RPMI7951 (cell line): ENCODE data around the gene GDPD5. TPM values are rescaled to one million over a fixed set of nuclear protein-coding genes. Genes with fewer than 3 reads are reported as not detected.
A peak's percentile ranks its signal among the peaks of the same experiment; 100 is the strongest.

Source experiments
- DNase-seq: peaks from one replicate; pipeline ENCODE4 v3.0.0-alpha.2; 2012; ENCODE audit warnings: low read depth
- total RNA-seq: library from RNA; depleted of rRNA; stranded (reverse); fragments of >200 nt; shearing (Covaris generic); gene quantifications from 2 replicates; pipeline ENCODE4 v1.2.3, GENCODE V29; 2014

GDPD5 gene
- total RNA-seq, 1 experiment from 2014 or later: 0.84 TPM

DNA sequence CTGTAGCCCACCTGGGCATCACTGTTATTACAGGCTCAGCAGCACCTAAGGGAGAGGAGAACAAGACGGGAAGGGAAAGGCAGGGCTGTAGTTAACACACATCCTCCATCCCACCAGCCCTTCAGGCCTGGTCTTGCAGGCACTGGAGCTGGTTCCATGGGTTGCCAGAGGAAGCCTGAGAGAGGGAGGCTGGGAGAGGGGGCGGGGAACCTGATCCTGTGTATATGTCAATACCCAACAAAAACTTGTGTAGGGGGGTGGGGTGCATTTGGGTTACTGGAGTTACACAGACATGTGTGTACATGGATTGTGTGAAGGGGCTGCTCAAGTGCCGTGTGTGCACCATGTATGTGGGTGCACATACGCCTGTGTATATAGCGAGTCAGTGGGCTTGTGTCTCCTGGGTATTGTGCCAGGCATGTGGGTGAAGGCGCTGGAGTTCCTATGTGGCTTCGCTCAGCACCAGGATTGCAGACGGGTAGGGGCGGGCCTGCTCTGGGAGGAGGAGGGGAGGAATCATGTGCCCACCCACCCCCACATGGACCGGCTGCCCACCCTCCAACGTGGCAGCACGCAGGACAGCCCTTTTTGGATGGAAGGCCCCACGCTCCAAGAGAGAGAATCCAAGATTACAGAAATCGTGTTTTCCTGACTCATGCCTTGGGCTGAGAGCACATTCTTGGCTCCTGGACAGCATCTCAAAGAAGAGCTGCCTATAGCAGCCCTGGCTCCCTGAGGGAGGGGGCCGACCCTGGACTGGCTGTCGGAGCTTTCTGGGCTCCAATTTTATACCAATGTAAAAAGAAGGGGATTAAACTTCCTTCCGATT is 32.1 kb upstream of the GDPD5 start:
- peak; percentile 89 for DNase-seq

DNA sequence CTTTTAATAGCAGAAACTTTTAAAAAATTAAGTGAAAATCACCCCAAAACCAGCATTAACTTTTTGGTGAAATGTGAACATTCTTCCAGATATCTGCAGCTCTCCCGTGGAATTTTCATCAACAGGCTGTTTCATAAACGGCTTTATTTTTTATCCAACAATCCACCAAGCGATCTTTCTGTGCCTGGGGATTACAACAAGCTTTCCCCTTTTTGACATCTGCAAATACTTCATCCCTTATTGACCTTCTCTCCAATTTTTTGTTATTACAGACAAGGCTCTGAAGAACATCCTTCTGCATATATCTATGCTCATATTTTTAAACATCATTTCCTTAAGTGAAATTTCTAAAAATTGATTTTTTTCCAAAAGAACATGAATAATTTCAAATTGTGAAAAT is 30.5 kb upstream of the GDPD5 start:
- DNase-seq: no peak

DNA sequence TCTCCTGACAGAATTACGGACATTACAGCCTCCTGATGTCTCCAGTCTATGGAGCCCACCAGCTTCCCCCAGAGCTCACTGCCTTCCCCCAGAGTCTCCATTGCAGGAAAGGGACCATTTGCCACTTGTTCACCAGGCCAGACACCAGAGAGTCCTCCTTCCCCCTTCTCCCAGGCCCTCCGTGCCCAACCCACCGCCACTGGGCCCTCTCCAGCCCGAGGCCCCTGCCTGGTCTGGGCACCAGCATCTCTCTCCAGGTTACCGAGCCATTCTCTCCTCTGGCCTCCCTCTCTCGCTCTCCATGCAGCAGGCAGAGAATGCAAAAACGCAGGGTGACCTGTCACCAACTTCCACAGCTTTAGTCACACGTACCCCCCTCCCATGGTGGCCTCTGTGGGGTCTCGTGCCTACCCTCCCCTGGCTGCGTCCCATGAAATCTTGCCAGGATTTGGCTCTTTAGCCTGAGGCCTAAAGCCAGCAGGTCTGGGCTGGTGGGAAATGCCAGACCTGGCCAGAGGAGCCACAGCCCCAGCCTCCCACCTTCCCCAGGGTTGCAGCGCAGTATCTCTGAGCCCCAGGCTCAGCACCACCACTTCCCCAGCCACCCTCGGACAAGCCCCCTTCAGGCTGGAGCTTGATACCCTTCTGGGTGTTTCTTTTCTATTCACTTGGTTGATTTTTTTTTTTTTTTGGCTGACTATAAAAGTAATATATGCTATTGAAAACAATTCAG is 29.5 kb upstream of the GDPD5 start:
- no peak for DNase-seq

DNA sequence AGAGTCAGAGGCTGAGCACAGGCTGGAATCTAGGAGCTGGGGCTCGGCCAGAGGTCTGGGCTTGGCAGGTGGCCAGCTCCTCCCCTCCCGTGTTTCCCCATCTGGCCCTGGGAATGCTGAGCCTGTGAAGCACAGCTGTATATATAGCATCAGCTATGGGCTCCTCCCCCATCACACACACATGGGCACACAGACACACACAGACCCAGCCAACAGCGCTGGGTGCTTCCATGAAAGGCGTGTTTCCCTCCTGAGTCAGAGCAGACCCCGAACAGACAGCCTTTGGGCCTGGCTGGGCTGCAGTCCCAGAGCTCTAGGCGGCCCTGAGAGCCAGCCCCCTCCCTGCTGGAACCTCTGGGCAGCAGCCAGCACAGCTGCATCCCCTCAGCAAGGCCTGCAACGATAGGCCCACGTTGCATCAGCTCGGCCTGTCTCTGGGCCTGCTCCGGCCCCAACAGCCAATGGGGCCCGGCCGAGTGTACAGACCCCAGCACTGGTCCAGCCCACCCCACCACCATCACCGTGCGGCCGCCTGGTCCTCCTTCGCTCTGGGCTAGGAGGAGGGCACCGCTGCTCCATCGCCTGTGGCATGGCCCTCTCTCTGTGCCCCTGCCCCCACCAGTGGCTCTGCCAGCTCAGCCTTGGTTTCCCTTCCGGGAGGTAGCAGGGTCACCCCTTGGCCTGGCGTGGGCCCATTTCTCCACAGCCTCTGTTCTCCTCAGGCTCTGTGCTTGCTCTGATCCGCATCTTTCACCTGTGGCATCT is 28.7 kb upstream of the GDPD5 start:
- peak; percentile 99 for DNase-seq

DNA sequence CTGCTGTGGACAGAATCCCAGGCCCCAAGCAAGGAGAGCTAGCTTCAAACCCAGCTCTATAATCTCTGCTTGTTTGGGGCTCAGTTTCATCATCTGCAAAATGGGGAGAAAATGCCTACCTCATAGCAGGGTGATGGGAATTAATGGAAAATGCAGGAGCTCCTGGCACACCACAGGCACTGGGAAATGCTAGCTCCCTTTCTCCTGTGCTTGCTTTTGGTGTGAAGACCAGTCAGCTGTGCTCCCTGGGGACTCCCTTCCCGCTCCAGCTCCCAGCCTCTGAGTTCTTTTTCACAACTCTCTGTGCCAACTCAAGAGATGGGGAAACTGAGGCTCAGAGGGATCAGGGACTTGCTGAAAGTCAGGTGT is 28.1 kb upstream of the GDPD5 start:
- DNase-seq: no peak

DNA sequence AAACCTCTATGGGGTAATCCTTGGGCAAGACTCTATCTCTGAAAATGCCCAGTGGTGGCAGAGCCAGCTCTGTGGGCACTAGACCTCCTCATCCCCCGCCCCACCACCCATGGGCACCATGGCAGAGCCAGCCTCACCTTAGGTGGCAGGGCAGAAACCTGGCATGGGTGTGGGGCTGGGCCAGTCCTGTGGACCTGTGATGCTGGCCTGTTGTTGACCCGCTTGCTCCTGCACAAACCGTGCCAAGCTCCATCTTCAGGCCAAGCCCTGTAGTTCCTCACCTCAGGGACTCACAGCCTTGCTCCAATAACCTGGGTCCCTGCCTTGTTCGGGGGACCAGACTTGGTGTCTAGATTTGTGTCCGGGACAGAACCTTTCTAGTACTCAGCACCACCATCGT is 27.4 kb upstream of the GDPD5 start:
- no peak for DNase-seq

DNA sequence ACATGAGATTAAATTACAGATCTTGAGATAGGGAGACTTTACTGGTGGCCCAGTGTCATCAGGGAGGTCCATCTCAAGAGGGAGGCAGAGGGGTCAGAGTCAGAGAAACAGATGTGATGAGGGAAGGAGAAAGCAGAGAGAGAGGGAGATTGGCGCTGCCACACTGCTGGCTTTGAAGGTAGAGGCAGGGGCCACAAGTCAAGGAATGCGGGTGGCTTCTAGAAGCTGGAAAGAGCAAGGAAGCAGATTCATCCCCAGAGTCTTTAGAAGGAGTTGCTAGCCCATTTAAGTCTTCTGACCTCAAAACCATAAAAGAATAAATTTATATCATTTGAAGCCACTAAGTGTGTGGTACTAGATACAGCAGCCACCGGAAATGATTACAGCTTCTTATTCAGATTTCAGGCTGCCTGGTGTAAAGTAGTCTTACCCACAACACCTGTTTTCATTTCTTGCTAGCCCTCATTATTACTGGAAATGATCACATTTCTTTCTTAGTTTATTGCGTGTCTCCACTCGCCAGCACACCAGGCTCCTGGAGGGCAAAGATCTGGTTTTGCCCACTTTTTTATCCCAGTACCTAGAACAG is 23.7 kb upstream of the GDPD5 start:
- DNase-seq: no peak

DNA sequence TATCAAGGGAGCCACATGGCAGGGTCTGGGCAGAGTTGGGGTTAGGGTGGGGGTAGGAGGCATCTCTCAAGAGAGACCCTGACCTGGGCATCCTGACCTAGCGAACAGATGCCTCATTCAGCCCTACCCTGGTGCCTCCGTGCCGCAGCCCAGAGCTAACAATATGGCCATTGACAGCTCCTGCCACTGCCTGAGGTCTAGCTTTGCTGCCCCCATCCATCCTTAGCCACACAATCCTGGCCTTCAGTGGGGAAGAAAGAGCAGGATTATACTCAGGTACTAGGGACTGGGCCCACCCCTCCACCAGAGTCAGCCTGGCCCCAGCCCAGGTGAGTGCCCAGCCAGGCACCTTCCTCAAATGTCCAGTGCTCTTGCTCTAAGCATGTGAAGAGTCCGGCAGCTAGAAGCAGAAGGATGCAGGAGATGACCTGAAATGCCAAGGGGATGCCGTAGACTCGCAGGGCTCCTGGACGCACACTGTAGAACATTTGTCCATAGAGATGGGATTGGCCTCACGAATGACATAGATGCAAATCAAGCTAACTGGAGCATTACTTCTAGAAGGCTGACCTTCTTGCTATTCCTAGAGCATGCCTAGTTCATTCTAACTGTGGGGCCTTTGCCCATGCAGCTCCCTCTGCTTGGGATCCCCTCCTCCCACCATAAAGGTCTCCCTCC is 23.0 kb upstream of the GDPD5 start:
- no peak for DNase-seq

DNA sequence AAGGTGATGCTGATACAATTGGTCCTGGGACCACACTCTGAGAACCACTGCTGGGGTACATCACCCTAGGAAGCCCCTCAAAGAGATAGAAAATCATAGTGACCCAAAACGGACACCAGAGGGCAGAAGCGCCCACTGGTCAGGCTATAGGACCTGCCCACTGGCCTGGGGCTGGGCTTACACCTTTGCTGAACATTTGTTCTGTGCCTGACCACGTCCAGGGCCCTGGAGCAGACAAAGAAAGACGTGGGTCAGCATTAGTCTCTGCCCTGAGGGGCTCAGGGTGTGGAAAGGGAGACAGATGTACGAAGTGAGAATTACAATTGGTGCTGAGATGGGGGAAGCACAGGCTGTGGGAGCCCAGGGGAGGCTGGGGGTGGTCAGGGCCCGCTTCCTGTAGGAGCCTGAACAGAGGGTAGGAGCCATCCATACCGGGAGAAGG is 21.9 kb upstream of the GDPD5 start:
- peak; percentile 67 for DNase-seq

DNA sequence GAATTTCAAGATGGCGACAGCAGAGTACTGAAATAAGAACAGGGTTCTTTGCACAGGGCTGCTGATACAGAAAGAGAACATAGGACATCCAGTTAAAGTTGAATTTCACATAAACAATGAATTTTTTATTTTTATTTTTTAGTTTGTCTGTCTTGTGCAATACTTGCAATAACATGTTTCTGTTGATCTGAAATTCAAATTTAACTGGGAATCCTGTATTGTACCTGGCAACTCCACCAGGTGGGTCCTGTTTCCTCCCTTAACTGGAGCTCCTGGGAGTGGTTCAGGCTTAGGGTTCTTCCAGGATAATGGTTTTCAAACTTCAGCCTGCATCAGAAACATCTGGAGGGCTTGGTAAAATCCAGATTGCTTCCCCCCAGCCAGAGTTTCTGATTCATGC is 21.4 kb upstream of the GDPD5 start:
- DNase-seq: no peak

DNA sequence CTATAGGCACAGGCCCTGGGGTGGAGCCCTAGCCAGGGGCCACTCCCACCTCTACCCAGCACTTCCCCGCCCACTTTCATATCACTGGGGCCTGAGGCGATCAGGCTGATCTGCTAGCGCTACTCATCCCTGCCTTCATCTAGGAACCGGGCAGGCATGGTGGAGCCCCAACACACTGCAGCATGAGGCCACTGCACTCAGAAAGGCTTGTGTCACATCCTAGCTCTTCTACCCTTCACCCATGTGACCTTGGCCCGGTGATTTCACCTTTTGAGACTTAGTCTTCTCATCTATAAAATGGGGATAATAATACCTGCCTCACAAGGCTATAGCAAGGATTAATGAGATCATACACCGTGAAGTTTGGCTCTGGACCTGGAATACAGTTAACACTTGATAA is 18.1 kb upstream of the GDPD5 start:
- no peak for DNase-seq

DNA sequence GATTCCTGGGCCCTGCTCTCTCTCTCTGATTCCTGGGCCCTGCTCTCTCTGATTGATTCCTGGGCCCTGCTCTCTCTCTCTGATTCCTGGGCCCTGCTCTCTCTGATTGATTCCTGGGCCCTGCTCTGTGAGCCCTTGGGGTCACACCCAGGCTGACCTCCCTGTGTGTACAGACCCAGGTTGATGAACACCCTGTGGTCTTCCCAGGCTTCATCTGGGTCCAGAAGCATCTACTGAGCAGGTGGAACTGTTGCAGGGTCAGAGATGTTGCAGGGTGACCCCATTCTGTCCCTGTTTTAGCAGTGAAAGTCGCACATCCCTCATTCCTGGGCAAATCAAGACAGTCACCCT is 16.3 kb upstream of the GDPD5 start:
- DNase-seq: no peak

DNA sequence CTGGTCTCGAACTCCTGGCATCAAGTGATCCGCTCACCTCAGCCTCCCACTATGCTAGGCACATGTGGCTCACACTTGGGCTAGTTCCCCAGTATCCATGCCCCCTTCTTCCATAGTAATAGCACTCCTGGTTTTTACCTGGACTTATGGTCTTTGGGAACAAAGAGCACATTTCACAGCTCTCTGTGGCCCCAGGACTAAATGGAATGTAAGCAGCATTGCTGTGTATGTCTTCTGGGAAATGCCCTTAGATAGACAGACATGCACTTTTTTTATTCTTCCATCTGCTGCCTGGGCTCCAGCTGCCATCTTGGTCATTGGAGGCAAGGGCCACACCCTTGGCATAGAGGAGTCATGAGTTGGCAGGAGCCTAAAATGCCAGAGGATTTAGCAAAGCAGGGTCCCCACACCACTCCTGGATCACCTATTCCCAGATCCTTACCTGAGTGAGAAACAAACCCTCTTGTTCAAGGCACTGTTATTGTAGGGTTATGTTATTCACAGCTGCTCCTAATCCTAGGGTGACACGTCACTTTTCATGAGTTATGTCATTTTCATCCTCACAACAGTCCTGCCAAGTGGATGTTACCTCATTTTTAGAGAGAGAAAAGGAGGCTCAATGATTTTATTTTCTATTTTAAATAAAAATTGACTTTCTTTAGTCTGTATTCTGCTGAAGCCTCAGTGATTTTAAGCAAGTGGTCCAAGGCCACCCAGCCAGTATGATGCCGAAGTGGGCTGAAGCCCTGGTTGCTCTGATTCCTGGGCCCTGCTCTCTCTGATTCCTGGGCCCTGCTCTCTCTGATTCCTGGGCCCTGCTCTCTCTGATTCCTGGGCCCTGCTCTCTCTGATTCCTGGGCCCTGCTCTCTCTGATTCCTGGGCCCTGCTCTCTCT is 15.7 kb upstream of the GDPD5 start:
- no peak for DNase-seq

DNA sequence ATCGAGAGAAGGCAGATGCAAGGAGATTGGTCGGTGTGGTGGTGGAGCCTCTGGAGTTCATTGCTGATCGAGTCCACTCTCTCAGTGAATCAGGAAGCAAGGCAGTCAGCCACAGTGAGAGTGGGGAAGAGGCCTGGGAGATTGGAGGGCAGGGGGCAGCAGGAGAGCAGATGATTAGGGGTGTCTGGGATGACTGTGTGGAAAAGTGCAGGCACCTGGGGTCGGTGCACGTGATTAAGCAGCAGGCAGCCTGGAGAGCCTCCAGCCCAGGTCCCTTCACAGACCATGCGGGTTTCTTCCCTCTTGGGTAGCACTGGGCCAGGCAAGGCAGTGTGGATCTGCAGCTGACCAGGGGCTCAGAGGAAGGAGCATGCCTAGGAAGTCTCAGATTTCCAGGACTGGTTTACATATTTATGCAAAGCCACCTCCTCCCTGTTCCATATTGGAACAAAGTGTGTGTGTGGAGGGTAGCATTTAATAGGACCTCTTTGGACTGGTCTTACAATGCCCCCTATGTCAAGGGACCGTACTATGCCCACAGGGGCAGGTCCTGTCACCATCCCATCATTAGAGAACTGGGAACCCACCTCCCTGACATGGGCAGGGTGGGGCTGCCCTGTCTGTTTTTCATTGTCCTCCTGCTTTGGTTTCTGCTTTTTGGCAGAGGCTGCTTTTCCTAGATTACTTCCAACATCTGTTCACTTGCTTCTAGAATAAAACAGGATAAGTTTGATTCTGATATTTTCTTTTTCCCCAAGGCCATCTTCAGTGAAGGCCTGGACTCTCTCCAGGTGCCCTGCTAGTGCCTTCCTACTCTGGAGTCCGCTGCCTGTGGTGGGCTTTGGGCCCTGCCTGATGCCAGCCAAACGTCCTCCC is 14.0 kb upstream of the GDPD5 start:
- DNase-seq: no peak

DNA sequence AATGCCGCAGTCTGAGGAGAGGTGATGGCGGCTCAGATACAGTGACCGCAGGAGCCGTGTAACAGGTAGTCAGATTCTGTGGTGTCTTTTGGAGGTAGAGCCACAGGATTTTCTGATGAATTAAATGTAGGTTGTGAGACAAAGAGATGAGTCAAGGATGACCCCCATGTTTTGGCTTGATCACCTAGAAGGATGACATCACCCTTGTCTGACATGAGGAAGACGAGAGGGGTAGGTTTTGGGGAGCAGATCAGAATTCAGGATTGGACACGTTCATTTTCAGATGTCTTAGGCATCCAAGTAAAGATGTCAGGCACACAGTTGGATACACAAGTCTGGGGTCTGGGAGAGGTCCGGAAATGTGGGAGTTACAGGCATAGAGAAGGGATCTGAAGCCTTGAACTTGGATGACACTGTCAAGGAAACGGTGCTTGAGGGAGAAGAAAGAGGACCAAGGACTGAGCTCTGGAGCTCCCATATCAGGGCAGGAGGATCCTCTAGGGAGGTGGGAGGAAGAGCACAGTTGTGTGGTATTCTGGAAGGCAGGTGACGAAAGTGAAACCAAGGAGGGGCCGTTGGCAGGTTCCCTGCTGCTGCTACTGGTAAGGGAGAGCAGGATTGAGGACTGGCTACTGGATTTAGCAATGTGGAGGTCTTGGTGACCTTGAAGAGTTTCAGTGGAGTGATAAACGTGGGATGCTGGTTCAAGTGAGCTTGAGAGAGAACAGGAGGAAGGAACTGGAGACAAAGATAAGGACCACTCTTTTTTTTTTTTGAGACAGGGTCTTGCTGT is 12.6 kb upstream of the GDPD5 start:
- DNase-seq: no peak

DNA sequence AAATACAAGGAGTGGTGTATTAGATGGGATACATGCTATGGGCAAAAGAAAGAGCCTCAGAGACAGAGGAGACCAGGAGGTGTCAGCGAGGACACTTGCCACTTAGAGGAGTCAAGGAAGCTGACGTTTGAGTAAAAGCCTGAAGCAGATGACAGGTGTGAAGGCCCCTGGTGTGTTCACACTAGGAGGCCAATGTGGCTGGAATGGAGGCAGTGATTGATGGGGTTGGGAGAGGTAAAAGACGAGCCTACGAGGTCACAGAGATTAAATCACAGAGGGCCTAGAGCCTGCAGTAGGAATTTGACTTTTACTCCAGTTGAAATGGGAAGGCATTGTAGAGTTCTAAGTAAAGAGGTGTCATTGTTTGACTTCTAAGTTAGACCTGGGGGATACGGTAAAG is 12.0 kb upstream of the GDPD5 start:
- DNase-seq: no peak

DNA sequence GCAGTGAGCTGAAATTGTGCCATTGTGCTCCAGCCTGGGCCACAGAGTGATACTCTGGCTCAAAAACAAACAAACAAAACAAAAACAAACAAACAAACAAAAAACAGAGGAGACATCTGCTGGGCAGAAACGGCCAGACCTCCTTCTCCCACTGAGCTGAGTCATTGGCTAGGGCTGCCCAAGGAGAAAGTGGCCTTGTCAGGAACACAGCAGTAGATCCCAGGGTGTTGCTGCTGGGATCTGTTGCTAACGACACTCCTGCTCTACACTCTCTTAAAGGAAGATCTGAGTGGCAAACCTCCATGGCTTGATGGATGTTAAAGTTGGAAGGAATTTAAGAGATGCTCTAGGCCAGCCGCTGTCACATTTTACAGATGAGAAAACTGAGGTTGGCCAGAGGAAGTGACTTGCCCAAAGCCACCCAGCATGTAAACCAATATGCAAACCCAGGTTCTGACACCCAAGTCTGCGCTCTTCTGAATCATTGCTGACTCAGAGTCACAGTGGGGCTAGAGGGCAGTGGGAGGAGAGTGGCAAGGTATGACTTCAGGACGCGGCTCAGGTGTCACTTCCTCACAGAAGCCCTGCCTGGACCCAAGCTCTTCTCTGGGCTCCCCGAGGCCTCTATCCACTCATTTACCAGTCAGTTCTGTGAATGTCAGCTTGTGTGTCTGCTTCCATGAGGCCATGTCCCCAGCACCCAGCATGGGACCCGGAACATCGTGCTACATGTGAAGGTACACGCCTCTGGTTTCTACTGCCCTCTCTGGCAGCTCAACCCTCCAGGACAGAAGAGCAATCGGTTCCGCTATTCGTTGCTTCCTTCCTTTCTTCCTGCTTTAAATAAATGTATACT is 11.3 kb upstream of the GDPD5 start:
- DNase-seq: peak; percentile 34

DNA sequence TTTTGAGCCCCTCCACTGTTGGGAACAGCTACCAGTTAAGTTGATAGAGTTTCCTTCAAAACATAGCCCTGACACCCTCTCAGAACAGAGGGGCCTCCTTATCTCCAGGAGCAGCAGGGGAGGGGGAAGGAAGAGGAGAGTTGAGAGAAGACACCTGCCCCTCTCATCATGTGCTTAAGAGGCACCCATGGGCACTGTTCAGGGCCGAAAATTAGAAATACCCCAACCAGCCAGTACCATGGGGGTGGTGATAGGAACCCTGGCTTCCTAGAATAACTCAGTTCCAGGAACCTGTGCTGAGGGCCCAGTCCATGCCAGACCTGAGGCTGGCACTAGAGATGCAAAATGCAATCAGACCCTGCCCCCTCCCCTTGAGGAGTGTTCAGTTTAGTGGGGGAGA is 9.3 kb upstream of the GDPD5 start:
- no peak for DNase-seq
